NCI-H2196 (cell line): Measurements from ENCODE around the gene SAMD10.
A peak's percentile ranks its signal among the peaks of the same experiment; 100 is the strongest.
"Not testable (repeated sequence)": the region's sequence is repeated elsewhere in the genome, so short reads cannot be mapped to it uniquely, and the experiment has no call there.

Experiments
- DNase-seq: peaks from one replicate; lab custom pipeline; 2025; ENCODE audit not compliant: unreplicated experiment; lab: John Stamatoyannopoulos, UW

Gene SAMD10

DNA sequence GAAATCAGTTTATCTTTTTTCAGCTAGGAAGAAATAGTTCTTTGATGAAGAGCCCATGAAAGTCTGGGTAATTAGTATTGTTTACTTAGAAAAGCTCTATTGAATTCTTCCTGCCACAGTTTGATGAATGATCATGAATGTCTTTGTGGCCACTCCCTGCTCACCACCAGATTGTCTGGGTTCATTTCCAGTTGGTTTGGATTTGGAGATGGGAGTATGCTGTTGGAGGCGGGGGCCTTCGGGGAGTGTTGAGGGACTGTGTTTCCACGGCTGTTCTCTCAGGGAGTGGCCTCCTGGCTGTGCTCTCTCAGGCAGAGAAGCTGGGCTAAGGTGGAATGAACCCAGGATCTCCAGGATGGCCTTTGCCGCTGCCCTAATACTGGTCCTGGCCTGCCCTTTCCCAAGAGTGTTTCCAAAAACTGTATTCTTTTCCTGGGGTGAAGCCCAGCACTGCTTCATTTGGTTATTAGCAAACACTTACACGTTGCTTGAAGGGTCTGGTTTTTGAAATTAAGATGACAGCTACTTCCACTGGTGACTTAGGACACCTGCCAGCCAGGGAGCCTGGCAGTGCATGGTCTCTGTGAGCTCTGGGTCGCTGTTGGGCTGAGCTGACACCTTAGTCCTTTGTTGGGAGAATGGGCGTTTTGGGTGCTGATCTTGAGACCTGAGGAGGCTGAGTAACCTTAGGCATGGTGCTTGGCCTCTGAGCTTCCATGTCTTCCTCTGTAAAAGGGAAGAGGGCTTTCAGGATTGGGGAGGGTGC, 24.7 kb upstream of the SAMD10 start:
- no peak for DNase-seq

DNA sequence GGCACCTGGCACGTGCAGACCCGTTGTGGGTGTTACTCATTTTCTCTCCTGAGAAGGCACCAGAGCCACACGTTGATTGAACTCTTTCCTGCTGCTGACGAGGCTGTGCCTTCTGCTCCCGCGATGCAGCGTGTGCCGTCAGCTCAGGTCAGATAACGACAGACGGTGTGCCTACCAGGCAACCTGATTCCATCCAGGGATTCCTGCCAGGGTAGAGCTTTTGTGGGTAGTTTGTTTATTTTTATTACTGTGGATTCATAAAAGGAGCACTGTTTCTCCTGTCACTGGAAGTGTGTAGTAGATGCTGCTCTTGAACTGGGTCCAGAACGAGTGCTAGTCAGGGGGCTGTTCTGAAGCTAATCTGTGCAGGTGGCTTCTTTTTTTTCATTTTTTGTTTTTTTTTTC, 22.2 kb upstream of the SAMD10 start:
- peak; percentile 92 for DNase-seq

DNA sequence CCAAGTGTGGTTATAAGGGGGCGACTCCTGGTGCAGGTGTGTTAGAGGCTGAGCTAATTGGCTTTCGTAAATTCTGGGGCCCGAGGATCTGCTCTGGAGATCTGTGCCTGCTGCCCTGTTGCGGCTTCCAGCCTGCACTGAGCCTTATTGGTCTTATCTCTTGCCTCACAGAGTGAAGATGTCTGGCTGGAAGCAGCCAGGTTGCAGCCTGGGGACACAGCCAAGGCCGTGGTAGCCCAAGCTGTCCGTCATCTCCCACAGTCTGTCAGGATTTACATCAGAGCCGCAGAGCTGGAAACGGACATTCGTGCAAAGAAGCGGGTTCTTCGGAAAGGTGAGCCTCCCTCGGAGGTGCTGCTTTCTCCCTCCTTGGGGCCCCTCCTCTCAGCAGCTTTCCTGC, 21.5 kb upstream of the SAMD10 start:
- no peak for DNase-seq

DNA sequence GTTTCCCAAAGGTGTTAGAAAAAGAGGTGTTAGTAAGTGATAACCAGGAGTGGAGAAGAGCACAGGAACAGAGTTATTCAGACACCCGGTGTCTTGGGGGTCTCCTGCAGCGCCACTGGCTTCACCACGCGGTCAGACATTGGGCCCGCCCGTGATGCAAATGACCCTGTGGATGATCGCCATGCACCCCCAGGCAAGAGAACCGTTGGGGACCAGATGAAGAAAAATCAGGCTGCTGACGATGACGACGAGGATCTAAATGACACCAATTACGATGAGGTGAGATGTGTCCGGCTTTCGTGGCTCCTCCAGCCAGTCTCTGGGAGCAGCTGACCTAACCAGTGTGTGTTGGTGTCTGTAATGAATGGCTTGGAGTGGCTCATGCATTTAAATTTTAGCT, 3.5 kb upstream of the SAMD10 start:
- no peak for DNase-seq

DNA sequence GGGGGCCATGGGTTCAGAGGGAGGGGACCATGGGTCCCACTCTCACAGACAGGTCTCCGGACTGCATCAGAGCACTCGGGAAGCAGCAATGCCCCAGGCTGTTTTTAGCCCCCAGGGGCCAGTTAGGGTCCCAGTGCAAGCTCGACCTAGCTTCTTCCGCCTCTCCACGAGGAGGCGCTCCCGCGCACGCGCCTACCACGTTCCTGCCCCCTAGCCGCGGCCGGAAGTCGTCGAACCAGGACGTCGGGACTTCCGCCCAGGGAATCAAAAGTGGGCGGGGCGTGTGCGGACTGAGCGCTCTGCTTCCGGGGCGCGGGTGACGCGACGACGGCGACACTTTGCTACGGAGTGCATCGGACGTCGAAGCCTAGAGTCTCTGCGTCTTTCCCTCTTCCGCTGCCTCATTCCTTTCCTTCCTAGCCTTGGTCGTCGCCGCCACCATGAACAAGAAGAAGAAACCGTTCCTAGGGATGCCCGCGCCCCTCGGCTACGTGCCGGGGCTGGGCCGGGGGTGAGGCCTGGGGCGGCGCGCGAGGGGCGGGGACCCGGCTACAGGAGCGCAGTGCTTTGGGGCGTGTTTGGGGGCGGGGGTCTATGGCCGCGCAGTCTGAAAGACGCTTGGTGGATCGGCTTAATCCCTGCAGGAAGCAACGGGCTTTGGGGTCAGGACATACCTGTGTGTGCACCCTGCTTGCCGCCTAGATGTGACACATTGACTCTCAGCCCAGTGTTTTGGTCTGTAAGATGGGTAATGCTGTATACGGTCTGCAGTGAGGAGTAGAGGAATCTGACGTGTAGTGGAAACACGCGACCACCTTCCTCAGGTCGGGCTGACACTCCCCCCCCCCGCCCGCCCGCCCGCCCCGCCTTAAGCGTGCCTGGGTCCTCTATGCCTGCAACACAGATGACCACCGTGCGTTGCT, 1.6 kb upstream of the SAMD10 start, which contains the start of gene PRPF6:
Gene PRPF6, plus strand, starts transcription at position 327 of the 923 bp plus-strand sequence. Its CDS starts 114 bp downstream, at position 441.
- peak; percentile 99 for DNase-seq

DNA sequence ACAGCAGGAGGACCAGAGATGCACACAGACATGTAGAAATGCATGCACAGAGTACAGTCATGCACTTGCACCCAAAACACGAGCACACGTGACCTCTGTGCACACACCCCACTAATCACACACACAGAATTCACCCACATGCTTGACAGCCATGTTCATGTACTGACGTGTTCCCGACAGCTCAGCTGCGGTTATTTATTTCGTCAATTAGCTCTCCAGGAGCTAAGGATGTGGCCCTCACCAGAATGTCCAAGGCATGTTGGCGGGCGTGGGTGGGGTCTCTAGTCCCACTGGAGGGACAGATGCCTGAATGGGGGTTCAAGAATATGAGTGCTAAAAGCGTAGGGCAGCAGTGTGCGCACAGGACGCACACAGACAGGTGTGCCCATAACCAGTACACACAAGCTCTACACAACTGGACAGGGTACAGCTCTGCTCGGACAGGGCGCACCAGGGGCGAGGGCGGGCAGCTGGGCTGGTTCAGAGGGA, 919 bp upstream of the SAMD10 start:
- DNase-seq: no peak

DNA sequence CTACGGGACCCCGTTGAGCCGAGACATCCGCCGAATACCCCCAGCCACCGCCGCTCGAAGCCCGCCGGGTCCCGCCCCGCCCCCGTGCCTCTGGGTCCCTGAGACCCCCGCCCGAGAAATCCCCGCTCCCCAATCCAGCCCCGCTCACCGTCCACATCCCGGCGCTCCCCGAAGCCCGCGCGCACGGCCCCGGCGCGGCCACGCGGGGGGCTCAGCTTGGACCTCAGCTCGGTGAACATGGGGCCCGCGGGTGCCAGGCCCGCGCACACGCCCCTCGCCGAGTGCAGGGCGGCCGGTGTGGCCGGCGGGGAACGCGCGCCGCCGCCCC, 249 bp downstream of the SAMD10 start:
- no peak for DNase-seq

DNA sequence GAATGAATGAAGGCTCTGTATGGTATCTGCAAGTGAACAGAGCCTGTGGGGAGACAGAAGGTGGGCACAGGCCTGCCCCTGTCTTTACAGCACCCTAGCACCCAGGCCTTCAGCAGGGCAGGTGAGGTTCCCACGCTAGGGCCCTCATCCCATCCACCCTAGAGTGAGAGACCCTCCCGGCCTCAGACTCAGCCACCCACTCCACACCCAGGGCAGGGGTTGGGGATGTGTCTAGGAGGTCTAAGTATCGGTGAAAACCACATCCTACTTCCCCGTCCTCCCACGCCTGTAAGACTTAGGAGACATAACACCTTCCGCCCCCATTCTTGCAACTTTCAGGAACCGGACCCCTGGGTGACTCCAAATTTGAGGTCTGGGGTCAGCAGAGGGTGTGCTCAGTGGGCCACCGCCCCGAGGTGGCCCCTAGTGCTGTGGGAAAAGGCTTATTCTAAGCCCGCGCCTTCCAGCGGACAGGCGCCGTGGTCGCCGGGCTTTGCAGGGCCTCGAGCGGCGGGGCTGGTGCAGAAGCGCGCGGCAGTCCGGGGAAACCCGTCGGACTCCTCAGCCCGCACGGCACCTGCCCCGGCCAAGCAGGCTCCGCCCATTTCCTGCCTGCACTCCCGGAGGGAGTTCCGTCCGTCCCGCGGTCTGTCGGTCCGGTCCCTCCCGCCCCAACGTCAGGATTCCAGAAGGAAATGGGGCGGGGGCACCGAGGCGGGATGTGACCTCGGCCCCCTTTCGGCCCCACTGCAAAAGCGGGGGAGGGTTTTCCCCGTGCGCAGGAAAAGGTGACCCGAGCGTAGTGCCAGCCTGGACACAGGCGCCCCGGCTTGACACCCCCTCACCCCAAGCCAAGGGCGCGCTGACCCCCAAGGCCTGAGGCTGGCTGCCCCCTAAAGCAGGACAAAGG, 868 bp downstream of the SAMD10 start:
- peak; percentile 92 for DNase-seq

DNA sequence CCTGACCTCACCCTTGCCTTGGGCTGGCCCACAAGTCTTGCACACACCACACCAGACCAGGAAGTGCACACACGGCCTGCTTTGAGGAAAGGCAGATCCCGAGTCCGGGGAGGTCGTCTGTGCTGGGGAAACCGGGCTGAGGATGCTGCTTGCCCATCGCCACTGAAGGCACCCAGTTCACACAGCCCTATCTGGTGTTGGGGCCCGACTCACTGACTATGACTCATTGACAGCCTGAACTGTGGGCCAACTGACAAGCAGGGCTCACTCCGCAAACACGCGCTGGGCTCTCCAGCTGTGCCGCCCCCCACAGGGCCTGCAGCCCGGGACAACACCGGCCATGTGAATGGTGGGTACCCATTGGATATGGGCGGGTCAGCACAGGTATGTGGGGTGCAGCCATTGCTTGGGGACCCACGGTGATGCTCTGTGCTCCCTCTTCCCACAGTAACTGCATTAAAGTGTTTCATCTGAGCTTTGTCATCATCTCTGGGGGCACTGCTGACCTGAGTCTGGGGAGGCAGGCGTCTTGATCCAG, 1.6 kb downstream of the SAMD10 start:
- DNase-seq: no peak

DNA sequence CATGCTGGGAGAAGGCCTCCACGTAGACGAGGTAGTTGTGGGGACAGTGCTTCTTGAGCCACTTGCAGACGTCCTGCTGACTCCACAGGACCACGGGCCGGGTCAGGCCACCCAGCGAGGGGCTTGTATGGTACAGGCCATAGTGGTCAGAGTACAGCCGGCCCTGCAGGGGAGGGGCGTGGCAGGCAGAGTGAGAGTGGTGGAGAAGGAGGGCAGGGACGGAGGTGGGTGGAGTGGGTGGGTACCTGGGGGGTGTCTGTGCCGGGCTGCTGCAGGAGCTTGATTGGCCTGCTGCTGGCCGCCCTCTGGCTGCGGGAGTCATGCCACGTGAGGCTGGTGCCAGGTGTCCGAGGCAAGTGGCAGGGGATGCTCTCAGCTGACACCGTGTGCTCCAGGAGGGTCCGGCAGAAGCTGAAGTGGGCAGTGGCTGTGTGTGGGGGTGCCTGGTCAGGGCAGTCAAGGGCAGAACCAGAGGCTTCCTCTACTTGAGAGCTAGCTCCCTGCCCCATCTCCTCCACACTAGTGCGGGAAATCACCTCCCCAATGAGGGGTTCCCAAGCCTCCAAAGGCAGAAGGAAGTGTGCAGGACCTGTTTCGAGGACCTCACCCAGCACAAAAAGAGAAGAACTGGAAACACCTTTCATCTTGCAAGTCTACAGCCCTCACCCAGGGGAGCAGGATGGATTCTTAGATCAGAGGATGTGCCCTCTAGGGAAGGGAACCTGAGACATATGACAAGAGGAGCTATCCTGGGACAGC, 2.3 kb downstream of the SAMD10 start:
- no peak for DNase-seq

DNA sequence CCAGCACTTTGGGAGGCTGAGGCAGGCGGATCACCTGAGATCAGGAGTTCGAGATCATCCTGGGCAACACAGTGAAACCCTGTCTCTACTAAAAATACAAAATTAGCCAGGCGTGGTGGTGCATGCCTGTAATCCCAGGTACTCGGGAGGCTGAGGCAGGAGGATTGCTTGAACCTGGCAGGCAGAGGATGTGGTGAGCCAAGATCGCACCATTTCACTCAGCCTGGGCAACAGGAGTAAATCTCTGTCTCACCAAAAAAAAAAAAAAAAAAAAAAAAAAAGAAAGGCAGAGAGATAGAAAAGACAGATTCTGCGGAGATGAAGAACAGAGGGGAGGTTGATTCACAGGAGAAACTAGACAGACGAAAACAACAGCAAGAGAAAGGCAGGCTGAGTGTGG, 2.9 kb downstream of the SAMD10 start:
- DNase-seq: not testable (repeated sequence)

DNA sequence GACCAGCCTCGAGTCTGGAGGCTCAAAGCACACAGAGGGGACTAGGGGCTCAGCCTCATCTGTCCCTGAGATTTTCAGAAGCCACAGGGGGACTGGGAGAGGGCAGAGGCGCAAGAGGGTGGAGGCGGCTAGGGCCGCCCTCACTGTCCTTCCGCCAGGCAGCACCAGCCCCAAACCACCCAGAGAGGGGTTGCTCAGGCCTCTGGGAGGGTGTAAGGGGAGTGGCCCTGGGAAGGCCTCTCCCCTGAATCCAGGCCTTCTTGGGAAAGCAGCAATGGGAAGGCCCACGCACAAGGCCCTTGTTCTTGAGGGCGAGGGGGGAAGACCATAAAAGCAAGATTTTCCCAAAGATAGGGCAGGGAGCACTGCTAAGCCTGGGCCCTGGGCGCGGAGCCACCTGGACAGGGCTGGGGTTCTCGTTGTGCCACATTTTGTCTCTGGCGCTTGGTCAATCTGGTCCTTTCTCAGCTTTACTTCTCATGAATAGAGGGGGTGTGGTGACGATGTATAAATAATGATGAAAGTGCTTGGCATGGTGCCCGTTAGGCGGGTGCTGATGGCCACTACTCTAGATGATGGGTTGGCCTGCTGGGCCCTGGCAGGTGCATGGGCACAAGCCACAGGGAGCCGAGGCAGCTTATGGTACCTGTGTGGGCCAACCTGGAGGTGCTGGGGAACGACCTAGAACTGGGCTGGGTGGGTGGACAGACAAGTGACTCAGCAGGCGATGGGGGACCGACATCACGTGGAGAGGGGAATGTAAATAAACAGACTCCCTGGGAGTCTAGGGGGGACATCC, 4.8 kb downstream of the SAMD10 start:
- peak; percentile 93 for DNase-seq

DNA sequence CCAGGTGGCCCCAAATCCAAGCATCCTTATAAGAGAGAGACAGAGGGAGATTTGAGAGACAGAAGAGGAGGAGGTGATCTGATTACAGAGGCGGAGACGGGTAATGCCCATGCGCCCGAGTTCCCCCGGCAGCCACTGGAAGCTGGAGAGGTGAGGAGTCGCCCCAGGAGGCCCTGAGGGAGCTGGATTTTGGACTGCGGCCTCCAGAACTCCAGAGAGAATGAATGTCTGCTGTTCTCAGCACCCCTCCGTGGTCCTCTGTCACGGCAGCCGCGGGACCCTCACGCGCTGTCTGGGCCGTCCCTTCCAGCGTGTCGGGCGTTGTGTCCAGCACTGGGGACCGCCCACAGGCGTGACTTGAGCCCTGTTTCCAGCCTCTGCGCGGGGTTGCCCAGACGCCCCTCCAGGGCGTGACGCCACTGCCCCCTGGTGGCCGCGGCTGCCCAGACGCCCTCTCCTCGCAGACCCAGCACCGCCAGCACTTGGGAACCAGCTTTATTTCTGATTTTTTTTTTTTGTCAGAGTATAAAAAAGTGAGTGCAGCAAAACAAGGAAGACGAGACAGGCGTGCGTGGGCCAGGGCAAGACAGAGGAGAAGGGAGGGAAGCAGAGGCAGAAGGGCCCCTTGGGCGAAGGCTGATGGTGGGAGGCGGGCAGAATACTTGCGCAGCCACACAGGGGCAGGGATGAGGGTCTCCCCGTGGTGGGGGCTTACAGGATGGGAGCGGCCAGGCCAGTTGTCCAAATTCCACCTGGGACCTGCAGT, 5.6 kb downstream of the SAMD10 start:
- DNase-seq: peak; percentile 93

DNA sequence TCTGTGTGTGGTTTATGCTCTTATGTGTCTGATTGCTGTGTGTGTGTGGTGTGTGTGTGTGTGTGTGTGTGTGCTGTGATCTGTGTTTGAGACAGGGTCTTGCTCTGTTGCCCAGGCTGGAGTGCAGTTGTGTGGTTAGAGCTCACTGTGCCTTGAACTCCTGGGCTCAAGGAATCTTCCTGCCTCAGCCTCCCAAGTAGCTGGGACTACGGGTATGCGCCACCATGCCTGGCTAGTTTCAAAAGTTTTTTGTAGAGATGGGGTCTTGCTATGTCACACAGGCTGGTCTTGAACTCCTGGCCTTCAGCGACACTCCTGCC, 6.3 kb downstream of the SAMD10 start:
- DNase-seq: no peak

DNA sequence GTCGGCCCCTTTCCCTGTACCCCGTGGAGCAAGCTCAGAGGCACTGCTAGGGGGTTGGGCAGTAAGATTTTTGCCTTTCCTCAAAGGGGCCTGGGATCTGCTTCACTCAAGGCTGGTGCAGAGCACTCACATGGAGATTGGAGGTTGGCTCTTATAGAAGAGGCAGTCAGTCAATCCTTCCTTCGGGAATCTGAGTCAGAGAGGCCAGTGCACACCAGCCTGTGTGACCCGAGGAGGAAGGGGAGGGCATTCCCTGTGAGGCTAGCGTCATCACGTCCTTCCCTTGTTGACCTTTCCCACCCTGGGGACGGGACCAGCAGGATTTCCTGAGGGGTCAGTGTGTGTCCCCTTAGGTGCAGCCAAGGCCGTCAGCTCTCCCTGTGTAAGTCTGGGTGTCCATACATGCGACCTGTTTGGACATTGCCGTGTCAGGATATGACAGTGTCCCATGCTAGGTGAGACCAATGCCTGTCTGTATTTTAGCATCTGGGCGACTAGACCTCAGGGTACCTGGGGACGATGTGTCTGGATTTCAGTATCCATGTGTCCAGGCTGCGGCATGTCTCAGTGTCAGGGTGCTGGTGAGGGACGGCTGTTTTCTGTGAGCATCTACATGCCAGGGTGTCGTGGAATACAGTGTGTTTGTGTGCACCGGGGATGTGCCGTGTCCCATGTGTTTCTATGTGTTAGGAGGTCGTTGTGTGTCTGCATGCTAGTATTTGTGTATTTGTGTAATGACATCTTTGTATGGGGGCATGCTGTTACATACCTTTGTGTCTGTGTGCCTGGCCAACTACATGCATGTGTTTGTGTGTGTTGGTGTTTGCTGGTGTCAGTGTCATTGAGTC, 6.9 kb downstream of the SAMD10 start:
- no peak for DNase-seq

DNA sequence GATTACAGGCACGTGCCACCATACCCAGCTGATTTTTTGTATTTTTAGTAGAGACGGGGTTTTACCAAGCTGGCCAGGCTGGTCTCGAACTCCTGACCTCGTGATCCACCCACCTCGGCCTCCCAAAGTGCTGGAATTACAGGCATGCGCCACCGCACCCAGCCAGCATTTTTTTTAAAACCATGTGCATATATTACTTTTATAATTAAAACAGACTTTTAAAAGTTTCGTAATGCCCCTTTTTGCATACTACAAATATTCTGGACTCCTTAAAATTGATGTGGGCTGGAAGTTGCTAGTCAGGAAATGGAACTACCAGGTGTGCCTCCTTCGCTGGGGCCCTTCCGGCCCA, 7.5 kb downstream of the SAMD10 start:
- not testable (repeated sequence) for DNase-seq

DNA sequence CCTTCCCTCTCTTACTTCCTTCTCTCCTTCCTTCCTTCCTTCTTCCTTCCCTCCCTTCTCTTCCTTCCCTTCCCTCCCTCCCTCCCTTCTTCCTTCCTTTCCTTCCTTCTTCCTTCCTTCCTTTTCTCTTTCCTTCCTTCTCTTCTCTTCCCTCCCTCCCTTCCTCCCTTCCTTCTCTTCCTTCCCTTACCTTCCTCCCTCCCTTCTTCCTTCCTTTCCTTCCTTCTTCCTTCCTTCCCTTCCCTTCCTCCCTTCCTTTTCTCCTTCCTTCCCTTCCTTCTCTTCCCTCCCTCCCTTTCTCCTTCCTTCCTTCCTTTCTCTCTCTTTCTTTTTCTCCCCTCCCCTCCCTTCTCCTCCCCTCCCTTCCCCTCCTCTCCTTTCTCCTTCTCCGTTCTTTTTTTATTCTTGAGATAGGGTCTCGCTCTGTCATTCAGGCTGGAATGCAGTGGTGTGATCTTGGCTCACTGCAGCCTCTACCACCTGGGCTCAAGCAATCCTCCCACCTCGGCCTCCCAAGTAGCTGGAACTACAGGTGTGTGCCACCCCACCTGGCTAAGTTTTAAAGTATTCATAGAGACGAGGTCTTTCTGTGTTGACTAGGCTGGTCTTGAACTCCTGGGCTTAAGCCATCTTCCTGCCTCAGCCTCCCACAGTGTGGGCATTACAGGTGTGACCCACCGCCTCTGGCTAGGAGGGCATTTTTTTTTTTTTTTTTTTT, 8.6 kb downstream of the SAMD10 start:
- no peak for DNase-seq
